ENCODE measurements around the gene RABEPK.
"Not testable (repeated sequence)": the region's sequence is repeated elsewhere in the genome, so short reads cannot be mapped to it uniquely, and the experiment has no call there.

Gene RABEPK

DNA sequence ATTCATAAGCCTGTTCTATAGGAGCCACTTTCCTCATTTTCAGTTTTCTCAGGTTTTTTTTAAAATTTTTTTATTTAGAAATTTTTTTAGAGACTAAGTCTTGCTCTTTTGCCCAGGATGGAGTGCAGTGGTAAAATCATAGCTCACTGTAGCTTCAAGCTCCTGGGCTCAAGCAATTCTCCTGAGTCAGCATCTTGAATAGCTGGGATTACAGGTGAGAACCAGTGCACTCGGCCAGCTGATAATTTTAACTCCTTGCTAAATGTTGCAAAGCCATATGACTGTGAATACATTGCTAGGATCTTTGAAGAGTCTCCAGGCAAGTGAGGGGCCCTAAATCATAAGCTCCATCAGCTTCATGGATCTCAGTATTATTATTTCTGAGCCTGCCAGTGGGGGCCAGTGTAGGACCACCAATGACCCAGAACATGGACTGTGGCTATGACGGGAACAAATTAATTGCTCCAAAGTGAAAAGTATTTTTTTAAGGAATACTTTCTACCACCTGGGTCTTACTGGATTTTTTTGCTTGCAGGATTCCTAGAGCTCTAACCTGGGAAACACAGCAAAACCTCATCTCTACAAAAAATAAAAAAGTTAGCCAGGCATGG lies 55.5 kb downstream of the RABEPK start:
- H3K4me1 Mint-ChIP-seq (ENCODE audit: low read depth): peaks cover 8% of the 10 kb centered on the region
- no peaks in the 10 kb centered on the region for H3K27me3 Mint-ChIP-seq
- H3K9me3 Mint-ChIP-seq: no peaks in the 10 kb centered on the region
- no peak overlapping the region for H3K4me3 Mint-ChIP-seq
- H3K27ac Mint-ChIP-seq: no peak overlapping the region
- no peaks in the 10 kb centered on the region for H3K36me3 Mint-ChIP-seq (ENCODE audit: low read depth)

DNA sequence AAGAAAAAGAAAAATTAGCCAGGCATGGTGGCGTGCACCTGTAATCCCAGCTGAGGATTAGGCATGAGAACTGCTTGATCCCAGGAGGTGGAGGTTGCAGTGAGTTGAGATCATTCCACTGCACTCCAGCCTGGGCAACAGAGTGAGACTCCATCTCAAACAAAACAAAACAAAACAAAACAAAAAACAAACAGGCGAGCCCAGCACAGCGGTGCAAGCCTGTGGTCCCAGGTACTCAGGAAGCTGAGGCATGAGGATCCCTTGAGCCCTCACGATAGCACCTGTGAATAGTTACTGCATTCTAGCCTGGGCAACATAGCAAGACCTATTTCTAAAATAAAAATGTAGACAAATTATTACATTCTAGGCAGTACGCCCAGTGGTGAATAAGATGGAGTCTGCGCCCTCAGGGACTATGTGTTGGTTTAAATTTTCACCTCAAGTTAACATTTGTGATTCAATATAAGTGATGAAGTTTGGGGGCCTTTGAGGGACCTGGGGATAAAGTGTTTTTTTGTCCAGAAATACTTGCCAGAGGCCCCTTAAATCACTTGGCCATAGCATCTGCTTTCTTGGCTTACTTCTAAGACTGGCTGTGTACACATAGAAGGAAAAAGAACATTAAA lies 57.9 kb downstream of the RABEPK start:
- no peaks in the 10 kb centered on the region for H3K27me3 Mint-ChIP-seq
- H3K36me3 Mint-ChIP-seq (ENCODE audit: low read depth): peaks cover 8% of the 10 kb centered on the region
- no peak overlapping the region for H3K27ac Mint-ChIP-seq
- peaks cover 26% of the 10 kb centered on the region for H3K4me1 Mint-ChIP-seq (ENCODE audit: low read depth)
- H3K4me3 Mint-ChIP-seq: no peak overlapping the region
- H3K9me3 Mint-ChIP-seq: no peaks in the 10 kb centered on the region

DNA sequence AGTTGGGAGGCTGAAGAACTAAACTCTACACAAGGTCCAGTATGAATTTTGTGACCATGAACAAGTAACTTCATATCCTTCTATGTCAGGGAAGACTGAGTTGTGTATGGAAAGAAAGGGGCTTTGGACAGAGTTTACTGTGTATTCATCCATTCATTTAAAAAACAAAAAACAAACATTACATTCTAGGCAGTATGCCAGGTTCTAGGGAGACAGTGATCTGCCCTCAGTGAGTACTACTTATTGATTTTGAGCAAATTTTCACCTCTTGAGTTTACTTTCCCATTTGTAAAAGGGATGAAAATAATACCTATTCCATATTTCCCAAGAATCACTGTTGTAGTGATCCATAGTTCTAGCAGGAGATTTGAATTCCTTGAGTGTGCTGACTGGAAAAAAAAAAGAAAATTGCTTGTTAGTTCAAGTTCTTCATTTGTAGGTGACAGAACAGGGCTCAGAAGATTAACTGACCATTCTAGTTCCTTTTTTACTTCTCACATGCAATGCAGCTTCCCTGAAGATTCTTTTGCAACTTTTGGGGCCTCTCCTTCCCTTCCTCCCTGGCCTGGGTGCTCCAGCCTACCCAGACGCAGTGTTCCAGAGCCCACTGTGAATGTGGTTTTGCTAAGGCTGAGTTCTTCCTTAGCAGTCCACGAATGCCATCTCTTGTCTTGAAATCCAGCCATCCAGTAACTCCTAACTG lies 58.6 kb downstream of the RABEPK start:
- Mint-ChIP-seq H3K27ac (no peak overlapping the region), H3K36me3 (ENCODE audit: low read depth) (peaks cover 11% of the 10 kb centered on the region), H3K27me3 (no peaks in the 10 kb centered on the region), H3K4me3 (no peak overlapping the region), H3K9me3 (no peaks in the 10 kb centered on the region), H3K4me1 (ENCODE audit: low read depth) (peaks cover 33% of the 10 kb centered on the region)

DNA sequence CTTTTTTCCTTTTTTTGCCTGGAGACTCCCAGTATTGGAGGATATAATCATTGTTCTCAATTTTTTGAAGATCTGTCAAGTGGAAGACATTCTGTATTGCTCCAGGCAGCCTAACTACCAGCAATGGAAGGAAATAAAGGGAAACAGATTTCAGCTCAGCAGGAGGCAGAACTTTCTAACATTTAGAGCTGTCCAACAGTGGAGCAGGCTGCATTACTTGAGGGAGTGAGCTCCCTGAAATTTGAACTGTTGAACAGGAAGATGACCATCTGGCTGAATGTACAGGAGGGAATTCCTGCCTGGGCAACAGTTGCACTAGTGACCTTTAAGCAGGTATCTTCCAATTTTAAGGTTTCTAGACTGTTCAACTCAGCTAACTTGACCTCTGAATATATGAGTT lies 60.2 kb downstream of the RABEPK start:
- Mint-ChIP-seq H3K27me3 (no peaks in the 10 kb centered on the region), H3K4me1 (ENCODE audit: low read depth) (peaks cover 47% of the 10 kb centered on the region), H3K36me3 (ENCODE audit: low read depth) (peaks cover 24% of the 10 kb centered on the region), H3K9me3 (no peaks in the 10 kb centered on the region), H3K27ac (peak overlapping the region; percentile 85), H3K4me3 (peak overlapping the region; percentile 98)

DNA sequence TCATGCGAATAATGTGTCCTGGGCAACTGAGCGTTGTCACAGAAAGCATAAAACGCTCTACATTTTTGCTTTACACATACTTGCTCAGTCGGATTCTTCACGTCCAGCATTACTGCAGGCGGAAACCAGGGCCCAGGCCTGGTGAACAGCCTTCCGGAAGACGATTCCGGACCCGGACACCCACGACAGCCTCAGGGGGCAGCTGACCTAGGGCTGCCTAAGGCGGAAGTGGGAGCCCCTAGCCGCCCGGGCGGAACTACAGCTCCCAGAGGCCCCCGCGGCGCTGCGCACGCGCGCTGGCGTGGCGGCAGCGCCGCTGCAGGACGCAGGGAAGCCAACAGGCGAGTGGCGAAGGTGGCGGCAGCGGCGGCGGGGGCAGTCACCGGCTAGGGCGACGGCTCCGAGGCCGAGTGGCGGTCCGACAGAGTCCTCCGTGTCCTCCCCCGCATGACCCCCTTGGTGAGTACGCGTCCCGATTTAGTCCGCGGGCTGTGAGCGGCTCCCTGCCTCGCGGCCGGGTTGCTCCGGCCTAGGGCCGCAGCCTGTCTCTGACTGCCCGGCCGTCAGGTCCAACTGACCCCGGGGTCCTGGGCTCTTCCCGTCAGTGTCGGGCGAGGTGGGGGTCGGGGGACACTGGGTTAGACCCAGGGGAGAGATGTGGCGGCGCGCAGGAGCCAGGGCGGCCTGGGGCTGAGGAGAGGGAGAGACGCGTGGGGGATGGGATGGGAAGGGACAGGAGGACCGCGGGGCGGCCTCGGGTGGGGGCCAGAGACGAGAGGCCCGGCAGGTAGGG lies 61.4 kb downstream of the RABEPK start, which contains the start of gene GAPVD1:
Gene GAPVD1 (plus strand): TSS at position 326 of the 793 bp plus-strand sequence. CDS start 37,096 bp downstream, outside the sequence.
- H3K4me1 Mint-ChIP-seq (ENCODE audit: low read depth): peaks cover 54% of the 10 kb centered on the region
- no peaks in the 10 kb centered on the region for H3K9me3 Mint-ChIP-seq
- H3K4me3 Mint-ChIP-seq: peak within 1 kb of the TSS; percentile 98
- H3K27me3 Mint-ChIP-seq: no peaks in the 10 kb centered on the region
- H3K36me3 Mint-ChIP-seq (ENCODE audit: low read depth): peaks cover 32% of the 10 kb centered on the region
- H3K27ac Mint-ChIP-seq: peak within 1 kb of the TSS; percentile 93

DNA sequence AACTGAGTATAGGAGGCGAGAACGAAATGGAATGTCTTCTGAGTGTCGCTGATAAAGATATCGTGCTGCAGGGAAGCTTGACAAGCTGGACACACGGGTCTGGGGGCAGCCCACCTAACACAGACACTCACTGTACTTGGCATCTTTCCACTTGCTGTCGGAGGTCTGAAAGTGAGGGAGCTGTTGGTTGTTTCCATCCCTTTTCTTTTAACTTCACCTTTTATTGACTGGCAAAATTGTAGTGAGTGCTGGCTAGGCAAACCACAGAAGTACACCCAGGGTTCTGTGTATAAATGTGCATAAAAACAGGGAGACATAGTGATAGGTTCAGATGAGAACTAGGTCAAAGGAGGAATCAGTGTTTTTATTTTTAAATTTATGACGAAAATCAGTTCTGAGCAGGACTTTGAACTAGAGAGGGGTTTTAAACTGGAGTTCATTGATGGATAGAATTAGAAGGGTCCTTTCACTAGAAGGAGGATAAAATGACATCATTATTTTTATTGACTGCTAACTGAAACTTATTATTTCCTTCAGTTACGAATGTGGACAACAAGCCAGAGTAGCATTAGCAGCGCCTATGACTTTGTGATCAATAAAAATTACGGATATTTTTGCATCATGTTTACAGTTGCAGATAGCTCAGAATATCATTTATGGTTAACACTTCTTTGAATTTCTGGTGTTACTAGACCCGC lies 62.1 kb downstream of the RABEPK start:
- Mint-ChIP-seq H3K9me3 (no peaks in the 10 kb centered on the region), H3K36me3 (ENCODE audit: low read depth) (peaks cover 38% of the 10 kb centered on the region), H3K4me3 (peak overlapping the region; percentile 98), H3K27ac (peak overlapping the region; percentile 93), H3K4me1 (ENCODE audit: low read depth) (peaks cover 55% of the 10 kb centered on the region), H3K27me3 (no peaks in the 10 kb centered on the region)

DNA sequence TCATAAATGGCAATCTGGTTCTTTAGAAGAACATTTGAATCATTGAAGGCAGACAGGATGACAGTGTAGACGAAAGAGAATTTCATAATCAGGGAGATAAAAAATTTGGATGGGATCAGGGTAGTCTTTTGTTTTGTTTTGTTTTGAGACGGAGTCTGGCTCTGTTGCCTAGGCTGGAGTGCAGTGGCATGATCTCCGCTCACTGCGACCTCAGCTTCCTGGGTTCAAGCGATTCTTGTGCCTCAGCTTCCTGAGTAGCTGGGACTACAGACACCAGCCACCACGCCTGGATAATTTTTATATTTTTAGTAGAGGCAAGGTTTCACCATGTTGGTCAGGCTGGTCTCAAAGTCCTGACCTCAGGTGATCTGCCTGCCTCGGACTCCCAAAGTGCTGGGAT lies 63.7 kb downstream of the RABEPK start:
- peak overlapping the region; percentile 59 for H3K27ac Mint-ChIP-seq
- peaks cover 49% of the 10 kb centered on the region for H3K36me3 Mint-ChIP-seq (ENCODE audit: low read depth)
- peak overlapping the region; percentile 56 for H3K4me3 Mint-ChIP-seq
- H3K4me1 Mint-ChIP-seq (ENCODE audit: low read depth): peaks cover 66% of the 10 kb centered on the region
- H3K27me3 Mint-ChIP-seq, H3K9me3 Mint-ChIP-seq: not testable (repeated sequence)

DNA sequence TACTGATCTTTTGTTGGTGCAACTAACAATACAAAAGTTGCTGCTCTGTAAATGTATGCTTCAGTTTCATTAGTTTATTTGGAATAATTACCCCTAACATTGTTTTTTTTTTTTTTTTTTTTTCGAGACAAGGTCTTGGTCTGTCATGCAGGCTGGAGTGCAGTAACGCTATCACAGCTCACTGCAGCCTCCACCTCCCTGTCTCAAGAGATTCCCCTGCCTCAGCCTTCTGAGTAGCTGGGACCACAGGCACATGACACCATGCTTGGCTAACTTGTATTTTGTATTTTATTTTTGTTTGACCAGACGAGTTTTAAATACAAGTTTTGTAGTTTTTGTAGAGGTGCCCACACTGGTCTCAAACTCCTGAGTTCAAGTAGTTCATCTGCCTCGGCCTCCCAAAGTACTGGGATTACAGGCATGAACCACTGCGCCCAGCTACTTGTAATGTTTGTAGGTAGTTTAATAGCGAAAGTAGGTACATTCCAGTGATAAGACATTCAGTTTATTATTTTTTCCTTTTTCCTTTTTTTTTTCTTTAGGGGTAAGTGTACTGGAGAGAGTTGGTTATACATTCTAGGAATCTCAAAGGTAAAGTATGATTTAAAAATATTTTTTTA lies 68.2 kb downstream of the RABEPK start:
- H3K27ac Mint-ChIP-seq: peak overlapping the region; percentile 40

DNA sequence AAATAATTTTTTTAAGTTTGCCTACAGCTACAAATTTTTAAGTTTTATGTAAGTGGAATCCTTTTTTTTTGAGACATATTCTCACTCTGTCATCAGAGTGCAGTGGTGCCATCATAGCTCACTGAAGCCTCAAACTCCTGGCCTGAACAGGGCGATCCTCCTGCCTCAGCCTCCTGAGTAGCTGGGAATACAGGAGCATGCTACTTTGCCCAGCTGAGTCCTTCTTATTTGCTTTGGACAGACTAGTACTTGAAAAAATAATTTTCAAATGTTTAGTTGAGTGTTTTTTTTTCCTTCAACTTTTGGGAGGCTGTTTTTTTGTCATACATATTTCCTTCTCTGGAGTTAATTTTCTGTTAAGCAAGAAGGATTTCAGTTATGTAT lies 68.7 kb downstream of the RABEPK start:
- Mint-ChIP-seq H3K27ac (no peak overlapping the region), H3K36me3 (ENCODE audit: low read depth) (peaks cover 61% of the 10 kb centered on the region), H3K9me3 (no peaks in the 10 kb centered on the region), H3K4me1 (ENCODE audit: low read depth) (peaks cover 50% of the 10 kb centered on the region), H3K27me3 (no peaks in the 10 kb centered on the region), H3K4me3 (no peak overlapping the region)

More for the DNA sequence above, 68.2 kb downstream of the RABEPK start:
- H3K4me3 Mint-ChIP-seq: no peak overlapping the region
- H3K27me3 Mint-ChIP-seq: no peaks in the 10 kb centered on the region
- no peaks in the 10 kb centered on the region for H3K9me3 Mint-ChIP-seq
- peaks cover 55% of the 10 kb centered on the region for H3K4me1 Mint-ChIP-seq (ENCODE audit: low read depth)
- H3K36me3 Mint-ChIP-seq (ENCODE audit: low read depth): peaks cover 63% of the 10 kb centered on the region

DNA sequence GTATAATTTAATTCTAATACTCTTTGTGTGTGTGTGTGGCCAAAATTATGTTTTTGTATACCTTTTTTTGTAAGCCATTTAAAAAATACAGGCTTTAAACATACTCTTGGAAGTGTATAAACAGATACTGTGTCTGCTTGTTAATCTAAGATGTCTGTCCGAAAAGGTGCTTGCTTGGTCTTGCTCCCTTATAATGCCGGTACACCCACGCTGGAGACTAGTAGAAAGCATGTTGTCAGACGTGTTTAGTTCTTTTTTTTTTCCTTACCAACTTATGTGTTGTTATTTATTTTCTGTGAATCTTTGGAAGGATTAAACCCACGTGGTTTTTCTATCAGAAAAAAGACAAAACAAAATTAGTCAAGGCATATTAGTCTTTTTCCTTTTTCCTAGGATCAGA lies 70.7 kb downstream of the RABEPK start:
- H3K4me1 Mint-ChIP-seq (ENCODE audit: low read depth): peaks cover 35% of the 10 kb centered on the region
- no peak overlapping the region for H3K27ac Mint-ChIP-seq
- H3K4me3 Mint-ChIP-seq: no peak overlapping the region
- H3K9me3 Mint-ChIP-seq: no peaks in the 10 kb centered on the region
- H3K27me3 Mint-ChIP-seq: no peaks in the 10 kb centered on the region
- H3K36me3 Mint-ChIP-seq (ENCODE audit: low read depth): peaks cover 44% of the 10 kb centered on the region

DNA sequence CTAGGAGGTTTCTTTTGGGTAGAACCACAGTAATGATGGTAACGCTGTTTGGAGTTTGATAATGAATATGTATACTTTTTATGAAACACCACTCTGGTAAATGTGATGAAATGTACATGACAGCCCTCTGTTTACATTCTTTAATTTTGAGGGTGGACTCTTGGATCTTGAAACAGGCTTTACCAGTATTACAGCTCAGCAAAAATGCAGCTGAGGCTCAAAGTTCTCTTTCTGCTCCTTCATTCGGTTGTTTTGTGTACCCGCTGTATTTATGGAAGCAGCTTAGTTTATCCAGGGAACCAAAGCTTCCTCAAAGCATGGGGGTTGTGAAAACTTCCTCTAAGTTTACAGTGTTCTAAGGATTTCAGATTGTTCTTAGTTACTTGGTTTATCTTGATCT lies 72.4 kb downstream of the RABEPK start:
- no peak overlapping the region for H3K27ac Mint-ChIP-seq
- no peaks in the 10 kb centered on the region for H3K27me3 Mint-ChIP-seq
- no peak overlapping the region for H3K4me3 Mint-ChIP-seq
- peaks cover 35% of the 10 kb centered on the region for H3K4me1 Mint-ChIP-seq (ENCODE audit: low read depth)
- H3K36me3 Mint-ChIP-seq (ENCODE audit: low read depth): peaks cover 35% of the 10 kb centered on the region
- no peaks in the 10 kb centered on the region for H3K9me3 Mint-ChIP-seq

DNA sequence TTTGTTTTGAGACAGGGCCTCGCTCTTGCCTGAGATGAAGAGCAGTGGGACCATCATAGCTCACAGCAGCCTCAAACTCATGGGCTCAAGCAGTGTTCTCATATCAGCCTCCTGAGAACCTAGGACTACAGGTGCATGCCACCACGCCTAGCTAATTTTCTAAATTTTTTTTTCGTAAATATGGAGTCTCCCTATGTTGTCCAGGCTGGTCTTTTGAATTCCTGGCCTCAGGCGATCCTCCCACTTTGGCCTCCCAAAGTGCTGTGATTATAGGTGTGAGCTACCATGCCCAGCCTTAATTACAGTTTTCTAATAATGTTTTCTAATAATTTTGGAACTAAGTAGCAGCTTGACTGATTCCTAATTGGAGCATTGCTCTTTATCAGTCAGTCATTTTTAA lies 76.4 kb downstream of the RABEPK start:
- peaks cover 20% of the 10 kb centered on the region for H3K4me1 Mint-ChIP-seq (ENCODE audit: low read depth)
- H3K36me3 Mint-ChIP-seq (ENCODE audit: low read depth): peaks cover 14% of the 10 kb centered on the region
- H3K4me3 Mint-ChIP-seq: no peak overlapping the region
- H3K9me3 Mint-ChIP-seq: no peaks in the 10 kb centered on the region
- H3K27ac Mint-ChIP-seq: no peak overlapping the region
- no peaks in the 10 kb centered on the region for H3K27me3 Mint-ChIP-seq

DNA sequence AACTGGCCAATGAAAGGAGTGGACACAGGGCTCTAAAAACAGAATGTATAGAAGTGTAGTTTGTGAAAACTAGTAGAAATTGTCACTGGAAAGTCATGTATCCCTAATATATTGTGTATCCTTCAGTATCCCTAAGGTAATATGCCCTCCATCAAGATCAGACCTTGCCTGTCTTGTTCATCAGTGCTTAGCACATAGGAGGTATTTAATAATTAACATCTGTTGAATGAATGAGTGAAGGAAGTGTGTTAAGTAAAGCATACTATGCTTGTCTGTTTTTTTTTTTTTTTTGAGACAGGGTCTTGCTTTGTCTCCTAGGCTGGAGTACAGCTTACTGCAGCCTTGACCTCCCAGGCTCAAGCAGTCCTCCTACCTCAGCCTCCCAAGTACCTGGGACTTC lies 77.1 kb downstream of the RABEPK start:
- peaks cover 18% of the 10 kb centered on the region for H3K4me1 Mint-ChIP-seq (ENCODE audit: low read depth)
- no peak overlapping the region for H3K4me3 Mint-ChIP-seq
- no peaks in the 10 kb centered on the region for H3K27me3 Mint-ChIP-seq
- H3K9me3 Mint-ChIP-seq: no peaks in the 10 kb centered on the region
- H3K36me3 Mint-ChIP-seq (ENCODE audit: low read depth): peaks cover 12% of the 10 kb centered on the region
- no peak overlapping the region for H3K27ac Mint-ChIP-seq

DNA sequence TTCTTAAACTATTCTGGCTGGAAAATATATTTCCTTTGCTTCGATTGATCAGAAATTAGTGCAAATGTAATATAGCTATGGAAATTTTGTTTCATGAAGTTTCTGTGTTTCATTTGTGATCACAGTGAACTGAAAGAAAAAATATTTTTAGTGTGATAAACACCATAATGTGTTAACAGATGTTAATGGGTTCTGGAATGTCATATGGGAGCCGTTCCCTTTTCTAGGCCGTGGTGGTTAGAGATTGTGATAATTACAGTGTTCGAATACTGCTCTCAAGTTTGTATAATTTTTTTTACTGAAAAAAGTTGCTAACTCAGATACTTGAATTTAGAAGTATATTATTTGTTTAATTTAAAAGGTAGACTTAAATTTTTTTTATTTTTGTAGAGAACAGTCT lies 80.6 kb downstream of the RABEPK start:
- peaks cover 12% of the 10 kb centered on the region for H3K36me3 Mint-ChIP-seq (ENCODE audit: low read depth)
- no peak overlapping the region for H3K4me3 Mint-ChIP-seq
- H3K4me1 Mint-ChIP-seq (ENCODE audit: low read depth): peaks cover 9% of the 10 kb centered on the region
- no peaks in the 10 kb centered on the region for H3K27me3 Mint-ChIP-seq
- no peak overlapping the region for H3K27ac Mint-ChIP-seq
- H3K9me3 Mint-ChIP-seq: no peaks in the 10 kb centered on the region

Measured in stimulated activated naive CD8-positive, alpha-beta T cell treated with anti-CD3 and anti-CD28 coated beads, Interleukin-15, Interleukin-2, amounts not matched to agents 100 ng/mL and 50 ng/mL, for 24 hours (primary cell).